Measurements from ENCODE around the gene KCTD17. TPM values are rescaled to one million over a fixed set of nuclear protein-coding genes. Genes with fewer than 3 reads are reported as not detected.

Gene KCTD17
- total and polyA plus RNA-seq, 4 donors = 2.0 to 5.2 (median 3.7) TPM

- no peak for DNase-seq (ENCODE audit: low spot score)
- H3K27ac ChIP-seq (ENCODE audit: low read depth in 1 of 2, low read length in 2 of 2) = no peak overlapping the region
- no peaks in the 10 kb centered on the region for H3K4me1 ChIP-seq (ENCODE audit: control insufficient read depth in 4 of 4, insufficient read depth in 4 of 4, low read length in 3 of 4)
- no peak for TF ChIP-seq GABPA (IDR thresholded peaks at IDR 0.05 in 1 of 2, conservative IDR thresholded peaks at IDR 0.05 in 1 of 2)
- H3K9ac ChIP-seq (ENCODE audit: low read depth in 1 of 2, low read length in 2 of 2) = no peak overlapping the region
- H3K4me3 ChIP-seq (ENCODE audit: low read depth in 1 of 3, low read length in 3 of 3) = no peak overlapping the region
- no peaks in the 10 kb centered on the region for H3K9me3 ChIP-seq (ENCODE audit: control insufficient read depth in 4 of 4, low read length in 3 of 4)
- WGBS = 94% methylated on average over 9 of the region's 9 CpGs
- peaks cover 0 to 37% (median 8%) of the 10 kb centered on the region in 4 donors for H3K36me3 ChIP-seq (ENCODE audit: control insufficient read depth in 4 of 4, insufficient read depth in 3 of 4, low read depth in 1 of 4, low read length in 3 of 4)
- H3K27me3 ChIP-seq (ENCODE audit: control insufficient read depth in 4 of 4, insufficient read depth in 4 of 4, low read length in 3 of 4) = no peaks in the 10 kb centered on the region
Measured at GRCh38 chr22:37065961-37066360, 14.4 kb downstream of the KCTD17 start.

DNA sequence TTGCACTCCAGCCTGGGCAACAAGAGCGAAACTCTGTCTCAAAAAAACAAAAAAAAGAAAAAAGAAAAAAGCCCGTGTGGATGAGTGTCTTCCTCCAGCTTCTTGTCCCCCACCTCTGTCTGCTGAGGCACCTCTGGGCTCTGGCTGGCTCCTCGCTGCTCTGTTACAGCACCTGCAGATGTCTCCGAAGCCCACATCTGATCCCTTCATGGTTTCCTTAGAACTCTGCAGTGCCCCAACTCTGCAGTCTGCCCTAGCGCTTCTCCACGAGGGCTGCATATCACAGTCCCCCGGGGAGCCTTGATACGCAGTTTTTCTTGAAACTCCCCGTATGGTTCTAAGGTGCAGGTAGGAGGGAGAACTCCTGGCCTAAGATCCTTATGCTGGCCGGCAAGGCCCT lies 15.9 kb downstream of the KCTD17 start:
- no peak for TF ChIP-seq TAF1 (conservative IDR thresholded peaks at IDR 0.05)
- TF ChIP-seq NR2F2 (IDR thresholded peaks at IDR 0.05) = no peak
- no peak for TF ChIP-seq SP1 (IDR thresholded peaks at IDR 0.05)
- TF ChIP-seq, protein P1, sequence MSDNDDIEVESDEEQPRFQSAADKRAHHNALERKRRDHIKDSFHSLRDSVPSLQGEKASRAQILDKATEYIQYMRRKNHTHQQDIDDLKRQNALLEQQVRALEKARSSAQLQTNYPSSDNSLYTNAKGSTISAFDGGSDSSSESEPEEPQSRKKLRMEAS (IDR thresholded peaks at IDR 0.05) = no peak
- TF ChIP-seq HNF4A (conservative IDR thresholded peaks at IDR 0.05) = no peak
- no peak for TF ChIP-seq ATF3 (IDR thresholded peaks at IDR 0.05)
- no peak for TF ChIP-seq REST (IDR thresholded peaks at IDR 0.05)
- TF ChIP-seq GABPA (IDR thresholded peaks at IDR 0.05 in 1 of 2, conservative IDR thresholded peaks at IDR 0.05 in 1 of 2) = no peak
- no peak for TF ChIP-seq RAD21 (IDR thresholded peaks at IDR 0.05)
- no peak for TF ChIP-seq HNF4G (IDR thresholded peaks at IDR 0.05)
- TF ChIP-seq, protein P2, sequence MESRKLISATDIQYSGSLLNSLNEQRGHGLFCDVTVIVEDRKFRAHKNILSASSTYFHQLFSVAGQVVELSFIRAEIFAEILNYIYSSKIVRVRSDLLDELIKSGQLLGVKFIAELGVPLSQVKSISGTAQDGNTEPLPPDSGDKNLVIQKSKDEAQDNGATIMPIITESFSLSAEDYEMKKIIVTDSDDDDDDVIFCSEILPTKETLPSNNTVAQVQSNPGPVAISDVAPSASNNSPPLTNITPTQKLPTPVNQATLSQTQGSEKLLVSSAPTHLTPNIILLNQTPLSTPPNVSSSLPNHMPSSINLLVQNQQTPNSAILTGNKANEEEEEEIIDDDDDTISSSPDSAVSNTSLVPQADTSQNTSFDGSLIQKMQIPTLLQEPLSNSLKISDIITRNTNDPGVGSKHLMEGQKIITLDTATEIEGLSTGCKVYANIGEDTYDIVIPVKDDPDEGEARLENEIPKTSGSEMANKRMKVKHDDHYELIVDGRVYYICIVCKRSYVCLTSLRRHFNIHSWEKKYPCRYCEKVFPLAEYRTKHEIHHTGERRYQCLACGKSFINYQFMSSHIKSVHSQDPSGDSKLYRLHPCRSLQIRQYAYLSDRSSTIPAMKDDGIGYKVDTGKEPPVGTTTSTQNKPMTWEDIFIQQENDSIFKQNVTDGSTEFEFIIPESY (IDR thresholded peaks at IDR 0.05) = no peak
- no peak for TF ChIP-seq JUND (IDR thresholded peaks at IDR 0.05)
- no peak for TF ChIP-seq YY1 (IDR thresholded peaks at IDR 0.05)
- no peak for TF ChIP-seq RXRA (IDR thresholded peaks at IDR 0.05)
- TF ChIP-seq, protein P3, sequence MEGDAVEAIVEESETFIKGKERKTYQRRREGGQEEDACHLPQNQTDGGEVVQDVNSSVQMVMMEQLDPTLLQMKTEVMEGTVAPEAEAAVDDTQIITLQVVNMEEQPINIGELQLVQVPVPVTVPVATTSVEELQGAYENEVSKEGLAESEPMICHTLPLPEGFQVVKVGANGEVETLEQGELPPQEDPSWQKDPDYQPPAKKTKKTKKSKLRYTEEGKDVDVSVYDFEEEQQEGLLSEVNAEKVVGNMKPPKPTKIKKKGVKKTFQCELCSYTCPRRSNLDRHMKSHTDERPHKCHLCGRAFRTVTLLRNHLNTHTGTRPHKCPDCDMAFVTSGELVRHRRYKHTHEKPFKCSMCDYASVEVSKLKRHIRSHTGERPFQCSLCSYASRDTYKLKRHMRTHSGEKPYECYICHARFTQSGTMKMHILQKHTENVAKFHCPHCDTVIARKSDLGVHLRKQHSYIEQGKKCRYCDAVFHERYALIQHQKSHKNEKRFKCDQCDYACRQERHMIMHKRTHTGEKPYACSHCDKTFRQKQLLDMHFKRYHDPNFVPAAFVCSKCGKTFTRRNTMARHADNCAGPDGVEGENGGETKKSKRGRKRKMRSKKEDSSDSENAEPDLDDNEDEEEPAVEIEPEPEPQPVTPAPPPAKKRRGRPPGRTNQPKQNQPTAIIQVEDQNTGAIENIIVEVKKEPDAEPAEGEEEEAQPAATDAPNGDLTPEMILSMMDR (IDR thresholded peaks at IDR 0.05; ENCODE audit: low read depth, low read length, missing input control) = no peak
- no peak for TF ChIP-seq FOXA1 (IDR thresholded peaks at IDR 0.05)
- TF ChIP-seq EGR1 (IDR thresholded peaks at IDR 0.05; ENCODE audit: low read depth in 2 of 2) = no peak
- TF ChIP-seq FOXA2 (IDR thresholded peaks at IDR 0.05) = no peak
- H3K36me3 ChIP-seq (ENCODE audit: control insufficient read depth in 4 of 4, insufficient read depth in 3 of 4, low read depth in 1 of 4, low read length in 3 of 4) = peaks cover 0 to 50% (median 18%) of the 10 kb centered on the region in 4 donors
- H3K27me3 ChIP-seq (ENCODE audit: control insufficient read depth in 4 of 4, insufficient read depth in 4 of 4, low read length in 3 of 4) = no peaks in the 10 kb centered on the region
- H3K9ac ChIP-seq (ENCODE audit: low read depth in 1 of 2, low read length in 2 of 2) = no peak overlapping the region
- no peak for DNase-seq (ENCODE audit: low spot score)
- no peaks in the 10 kb centered on the region for H3K4me1 ChIP-seq (ENCODE audit: control insufficient read depth in 4 of 4, insufficient read depth in 4 of 4, low read length in 3 of 4)
- WGBS = 90% methylated on average over 10 of the region's 10 CpGs
- H3K4me3 ChIP-seq (ENCODE audit: low read depth in 1 of 3, low read length in 3 of 3) = no peak overlapping the region
- H3K27ac ChIP-seq (ENCODE audit: low read depth in 1 of 2, low read length in 2 of 2) = no peak overlapping the region
- H3K9me3 ChIP-seq (ENCODE audit: control insufficient read depth in 4 of 4, low read length in 3 of 4) = no peaks in the 10 kb centered on the region
